HEK293 (cell line): Measurements from ENCODE around the gene SNRPD3.

Experiments used
- CTCF ChIA-PET: fragments of 350-600 bp; formaldehyde crosslinking; extraction: SDS; loops from one replicate; lab custom pipeline; 2021; ENCODE audit warnings: antibody characterized with exemption; lab: Yijun Ruan, JAX
- POLR2A ChIA-PET: fragments of 300-600 bp; formaldehyde crosslinking; extraction: SDS; loops from one replicate; lab custom pipeline; 2020; ENCODE audit warnings: antibody characterized with exemption, inconsistent platforms; lab: Yijun Ruan, JAX
- H3K27ac ChIP-seq: fragments of 200-500 bp; sonication (Bioruptor generic); 2 replicates; pipeline ENCODE4 v1.5.1; 2014; ENCODE audit warnings: low read depth, low read length, control low read depth, inconsistent platforms; ENCODE audit errors: extremely low read depth
- H3K36me3 ChIP-seq, 2 experiments: fragments of 200-500 bp in 1 of 2; sonication (Bioruptor generic) in 1 of 2; 1 replicate in 1 of 2; 2 replicates in 1 of 2; pipeline ENCODE4 v1.5.1; 2014 to 2017; ENCODE audit warnings: inconsistent platforms in 2 of 2, low read length in 2 of 2; ENCODE audit not compliant: control insufficient read depth in 2 of 2, insufficient read depth in 1 of 2
- H3K4me1 ChIP-seq: fragments of 200-500 bp; sonication (Bioruptor generic); 2 replicates; pipeline ENCODE4 v1.5.1; 2014; ENCODE audit warnings: mild to moderate bottlenecking, low read length, inconsistent platforms; ENCODE audit not compliant: control insufficient read depth, insufficient read depth
- H3K4me3 ChIP-seq: 2 replicates; pipeline ENCODE4 v1.5.1; 2011; ENCODE audit warnings: low read depth, mild to moderate bottlenecking, control low read depth, low read length, moderate library complexity
- H3K9me3 ChIP-seq: fragments of 200-500 bp; sonication (Bioruptor generic); 2 replicates; pipeline ENCODE4 v1.5.1; 2014; ENCODE audit warnings: low read depth, low read length, inconsistent platforms; ENCODE audit not compliant: control insufficient read depth, insufficient read depth
- GFI1B ChIP-seq: fragments of 450-650 bp; formaldehyde crosslinking; IDR thresholded peaks from 2 replicates; pipeline ENCODE4 v1.5.1; 2016; ENCODE audit warnings: missing biosample characterization, missing genetic modification characterization
- HIC1 ChIP-seq: fragments of 450-650 bp; formaldehyde crosslinking; IDR thresholded peaks from 2 replicates; pipeline ENCODE4 v1.5.1; 2016; ENCODE audit warnings: missing biosample characterization, missing genetic modification characterization
- PATZ1 ChIP-seq: fragments of 450-650 bp; formaldehyde crosslinking; IDR thresholded peaks from 2 replicates; pipeline ENCODE4 v1.5.1; 2016; ENCODE audit warnings: missing biosample characterization, missing genetic modification characterization
- PRDM10 ChIP-seq: fragments of 450-650 bp; formaldehyde crosslinking; IDR thresholded peaks from 2 replicates; pipeline ENCODE4 v1.5.1; 2016; ENCODE audit warnings: missing biosample characterization, missing genetic modification characterization
- PRDM6 ChIP-seq: fragments of 450-650 bp; formaldehyde crosslinking; IDR thresholded peaks from 2 replicates; pipeline ENCODE4 v1.5.1; 2017; ENCODE audit warnings: missing biosample characterization, missing genetic modification characterization
- SCRT1 ChIP-seq: fragments of 450-650 bp; formaldehyde crosslinking; IDR thresholded peaks from 2 replicates; pipeline ENCODE4 v1.5.1; 2016; ENCODE audit warnings: missing biosample characterization, missing genetic modification characterization, borderline replicate concordance
- SCRT2 ChIP-seq: fragments of 450-650 bp; formaldehyde crosslinking; IDR thresholded peaks from 2 replicates; pipeline ENCODE4 v1.5.1; 2016; ENCODE audit warnings: missing biosample characterization, missing genetic modification characterization
- ZEB2 ChIP-seq: fragments of 450-650 bp; formaldehyde crosslinking; IDR thresholded peaks from 2 replicates; pipeline ENCODE4 v1.5.1; 2016; ENCODE audit warnings: missing biosample characterization, missing genetic modification characterization
- ZFHX2 ChIP-seq: fragments of 450-650 bp; formaldehyde crosslinking; conservative IDR thresholded peaks from 2 replicates; pipeline ENCODE4 v1.5.1; 2016; ENCODE audit warnings: missing biosample characterization, missing genetic modification characterization
- ZFP69B ChIP-seq: fragments of 450-650 bp; formaldehyde crosslinking; IDR thresholded peaks from 2 replicates; pipeline ENCODE4 v1.5.1; 2016; ENCODE audit warnings: missing biosample characterization, missing genetic modification characterization
- ZNF311 ChIP-seq: fragments of 450-650 bp; formaldehyde crosslinking; IDR thresholded peaks from 2 replicates; pipeline ENCODE4 v1.5.1; 2017; ENCODE audit warnings: missing biosample characterization, missing genetic modification characterization, borderline replicate concordance
- ZNF335 ChIP-seq: fragments of 450-650 bp; formaldehyde crosslinking; conservative IDR thresholded peaks from 2 replicates; pipeline ENCODE4 v1.5.1; 2016; ENCODE audit warnings: missing biosample characterization, missing genetic modification characterization
- ZNF501 ChIP-seq: fragments of 450-650 bp; formaldehyde crosslinking; IDR thresholded peaks from 2 replicates; pipeline ENCODE4 v1.5.1; 2016; ENCODE audit warnings: missing biosample characterization, missing genetic modification characterization
- ZNF521 ChIP-seq: fragments of 450-650 bp; formaldehyde crosslinking; IDR thresholded peaks from 2 replicates; pipeline ENCODE4 v1.5.1; 2017; ENCODE audit warnings: missing biosample characterization, mild to moderate bottlenecking, missing genetic modification characterization
- ZNF560 ChIP-seq: fragments of 450-650 bp; formaldehyde crosslinking; IDR thresholded peaks from 2 replicates; pipeline ENCODE4 v1.5.1; 2017; ENCODE audit warnings: missing biosample characterization, missing genetic modification characterization, borderline replicate concordance
- ZNF623 ChIP-seq: fragments of 450-650 bp; formaldehyde crosslinking; IDR thresholded peaks from 2 replicates; pipeline ENCODE4 v1.5.1; 2016; ENCODE audit warnings: missing biosample characterization, missing genetic modification characterization
- ZNF791 ChIP-seq: fragments of 450-650 bp; formaldehyde crosslinking; IDR thresholded peaks from 2 replicates; pipeline ENCODE4 v1.5.1; 2016; ENCODE audit warnings: missing biosample characterization, missing genetic modification characterization
- ZSCAN16 ChIP-seq: fragments of 450-650 bp; formaldehyde crosslinking; IDR thresholded peaks from 2 replicates; pipeline ENCODE4 v1.5.1; 2016; ENCODE audit warnings: missing biosample characterization, missing genetic modification characterization
- ZSCAN4 ChIP-seq: fragments of 450-650 bp; formaldehyde crosslinking; IDR thresholded peaks from 2 replicates; pipeline ENCODE4 v1.5.1; 2017; ENCODE audit warnings: missing biosample characterization, missing genetic modification characterization

SNRPD3 gene

GRCh38 chr22:24593836-24594568 is 38.2 kb downstream of the SNRPD3 start:
- Histone ChIP-seq H3K9me3 (no peaks in the 10 kb centered on the region), H3K4me3 (no peak overlapping the region), H3K4me1 (no peaks in the 10 kb centered on the region), H3K36me3 (peaks cover 0 to 6% of the 10 kb centered on the region in 2 experiments; a peak in 1 of 3 replicates), H3K27ac (no peak overlapping the region)
- CTCF ChIA-PET = interaction anchor here (0.6 to 1.3 kb wide), 3 partner anchors 8 to 514 kb away, joined by 3 read pairs; partner anchors contain the start of gene GGT1
- POLR2A ChIA-PET = interaction anchor here (1.4 to 1.9 kb wide), 2 partner anchors 10 to 39 kb away, joined by 6 to 14 read pairs; partner anchors contain the start of genes GGT1, GUCD1 and SNRPD3
- peak; percentile 68 for TF ChIP-seq PRDM10 (tag by site-specific recombination)
- TF ChIP-seq ZSCAN4 (tag by site-specific recombination) = peak; percentile 76
- peak; percentile 56; the same call in 1 of the 2 replicates for TF ChIP-seq SCRT1
- peak; percentile 37; the same call in 1 of the 2 replicates for TF ChIP-seq SCRT2 (tag by site-specific recombination)
- TF ChIP-seq HIC1 (tag by site-specific recombination) = no peak
- TF ChIP-seq ZNF335 (tag by site-specific recombination) = no peak
- TF ChIP-seq PATZ1 (tag by site-specific recombination) = 0 out of 2 replicates have a peak, but pooled peaks have one; percentile 10

- H3K27ac ChIP-seq = no peak overlapping the region
- H3K36me3 ChIP-seq = peaks cover 0 to under 1% of the 10 kb centered on the region in 2 experiments; a peak in 1 of 3 replicates
- ChIA-PET POLR2A (no interaction called here), CTCF (interaction anchor here (0.6 kb wide), 1 partner anchor 514 kb away, joined by 3 read pairs; no protein-coding TSS in a partner anchor)
- no peaks in the 10 kb centered on the region for H3K4me1 ChIP-seq
- no peak overlapping the region for H3K4me3 ChIP-seq
- H3K9me3 ChIP-seq = no peaks in the 10 kb centered on the region
- TF ChIP-seq PRDM6 (tag by site-specific recombination) = no peak
- no peak for TF ChIP-seq ZFP69B (tag by site-specific recombination)
- no peak for TF ChIP-seq ZSCAN16 (tag by site-specific recombination)
- no peak for TF ChIP-seq ZNF623
- no peak for TF ChIP-seq ZEB2 (tag by site-specific recombination)
- no peak for TF ChIP-seq ZNF791
- TF ChIP-seq ZNF501 = no peak
- no peak for TF ChIP-seq ZFHX2
- TF ChIP-seq GFI1B = no peak
- TF ChIP-seq ZNF311 (tag by site-specific recombination) = no peak
- no peak for TF ChIP-seq ZNF560
- TF ChIP-seq ZNF521 (tag by site-specific recombination) = no peak
These were observed 38.8 kb downstream of the SNRPD3 start for GRCh38 chr22:24594569-24595120.
